Neuron (in vitro differentiated cells): ENCODE measurements around the gene MYT1.

Experiments used
- H2AFZ ChIP-seq: one replicate; pipeline ENCODE4 v1.6.1; 2013; ENCODE audit warnings: low read depth, mild to moderate bottlenecking, inconsistent platforms, low read length, moderate library complexity
- H3K27me3 ChIP-seq: one replicate; pipeline ENCODE4 v1.6.1; 2013; ENCODE audit warnings: low read length; ENCODE audit not compliant: insufficient read depth
- H3K36me3 ChIP-seq: one replicate; pipeline ENCODE4 v1.6.1; 2013; ENCODE audit warnings: low read length; ENCODE audit not compliant: insufficient read depth
- H3K4me1 ChIP-seq: one replicate; pipeline ENCODE4 v1.6.1; 2013; ENCODE audit warnings: low read length; ENCODE audit not compliant: insufficient read depth
- H3K4me3 ChIP-seq: 2 replicates; pipeline ENCODE4 v1.5.1; 2013; ENCODE audit warnings: mild to moderate bottlenecking, low read length, moderate library complexity
- H3K9me3 ChIP-seq: one replicate; pipeline ENCODE4 v1.6.1; 2013; ENCODE audit warnings: low read length

The MYT1 gene

GRCh38 chr20:64256282-64256935 is 92.2 kb downstream of the MYT1 start:
- Histone ChIP-seq H3K27me3 (no peaks in the 10 kb centered on the region), H3K4me3 (peak overlapping the region; percentile 64), H3K36me3 (peaks cover 8% of the 10 kb centered on the region), H3K9me3 (no peaks in the 10 kb centered on the region), H3K4me1 (peaks cover 10% of the 10 kb centered on the region), H2AFZ (peak overlapping the region; percentile 86)

- no peak overlapping the region for H2AFZ ChIP-seq
- H3K36me3 ChIP-seq: peaks cover 8% of the 10 kb centered on the region
- peaks cover 10% of the 10 kb centered on the region for H3K4me1 ChIP-seq
- H3K27me3 ChIP-seq: no peaks in the 10 kb centered on the region
- no peaks in the 10 kb centered on the region for H3K9me3 ChIP-seq
- H3K4me3 ChIP-seq: peak overlapping the region; percentile 64
Observed at GRCh38 chr20:64257107-64257757, 93.0 kb downstream of the MYT1 start.

- H3K4me1 ChIP-seq: peaks cover 10% of the 10 kb centered on the region
- no peak overlapping the region for H3K4me3 ChIP-seq
- H3K36me3 ChIP-seq: peaks cover 8% of the 10 kb centered on the region
- H2AFZ ChIP-seq: no peak overlapping the region
- no peaks in the 10 kb centered on the region for H3K9me3 ChIP-seq
- no peaks in the 10 kb centered on the region for H3K27me3 ChIP-seq
Observed at GRCh38 chr20:64258071-64258823, 94.0 kb downstream of the MYT1 start.

- H3K27me3 ChIP-seq: no peaks in the 10 kb centered on the region
- no peak overlapping the region for H2AFZ ChIP-seq
- no peak overlapping the region for H3K4me3 ChIP-seq
- H3K9me3 ChIP-seq: no peaks in the 10 kb centered on the region
- H3K36me3 ChIP-seq: peaks cover 8% of the 10 kb centered on the region
- peaks cover 10% of the 10 kb centered on the region for H3K4me1 ChIP-seq
Observed at GRCh38 chr20:64260239-64260638, 96.0 kb downstream of the MYT1 start.

GRCh38 chr20:64261138-64261537 is 96.9 kb downstream of the MYT1 start:
- Histone ChIP-seq H3K4me3 (no peak overlapping the region), H3K36me3 (peaks cover 11% of the 10 kb centered on the region), H3K9me3 (no peaks in the 10 kb centered on the region), H2AFZ (no peak overlapping the region), H3K27me3 (no peaks in the 10 kb centered on the region), H3K4me1 (peaks cover 10% of the 10 kb centered on the region)

GRCh38 chr20:64264091-64264490 is 99.8 kb downstream of the MYT1 start:
- no peaks in the 10 kb centered on the region for H3K4me1 ChIP-seq
- H3K4me3 ChIP-seq: no peak overlapping the region
- H3K27me3 ChIP-seq: no peaks in the 10 kb centered on the region
- H3K36me3 ChIP-seq: peaks cover 24% of the 10 kb centered on the region
- no peak overlapping the region for H2AFZ ChIP-seq
- H3K9me3 ChIP-seq: no peaks in the 10 kb centered on the region

- H3K4me3 ChIP-seq: no peak overlapping the region
- H3K9me3 ChIP-seq: peaks cover 7% of the 10 kb centered on the region
- H2AFZ ChIP-seq: no peak overlapping the region
- no peaks in the 10 kb centered on the region for H3K27me3 ChIP-seq
- peaks cover 22% of the 10 kb centered on the region for H3K36me3 ChIP-seq
- H3K4me1 ChIP-seq: no peaks in the 10 kb centered on the region
Observed at GRCh38 chr20:64265201-64265600, 100.9 kb downstream of the MYT1 start.

- Histone ChIP-seq H3K9me3 (peaks cover 9% of the 10 kb centered on the region), H3K4me1 (no peaks in the 10 kb centered on the region), H3K4me3 (no peak overlapping the region), H3K27me3 (no peaks in the 10 kb centered on the region), H2AFZ (no peak overlapping the region), H3K36me3 (peaks cover 16% of the 10 kb centered on the region)
Observed at GRCh38 chr20:64266988-64267387, 102.7 kb downstream of the MYT1 start.

GRCh38 chr20:64268174-64268573 is 103.9 kb downstream of the MYT1 start:
- Histone ChIP-seq H2AFZ (no peak overlapping the region), H3K27me3 (no peaks in the 10 kb centered on the region), H3K4me1 (no peaks in the 10 kb centered on the region), H3K9me3 (peaks cover 9% of the 10 kb centered on the region), H3K36me3 (peaks cover 19% of the 10 kb centered on the region), H3K4me3 (no peak overlapping the region)

GRCh38 chr20:64269604-64270411 is 105.6 kb downstream of the MYT1 start:
- Histone ChIP-seq H3K4me1 (no peaks in the 10 kb centered on the region), H3K27me3 (no peaks in the 10 kb centered on the region), H2AFZ (no peak overlapping the region), H3K36me3 (peaks cover 30% of the 10 kb centered on the region), H3K9me3 (peaks cover 9% of the 10 kb centered on the region), H3K4me3 (no peak overlapping the region)

GRCh38 chr20:64271636-64272035 is 107.4 kb downstream of the MYT1 start:
- peaks cover 28% of the 10 kb centered on the region for H3K36me3 ChIP-seq
- H3K9me3 ChIP-seq: peaks cover 9% of the 10 kb centered on the region
- no peak overlapping the region for H3K4me3 ChIP-seq
- no peak overlapping the region for H2AFZ ChIP-seq
- no peaks in the 10 kb centered on the region for H3K4me1 ChIP-seq
- no peaks in the 10 kb centered on the region for H3K27me3 ChIP-seq

- Histone ChIP-seq H2AFZ (no peak overlapping the region), H3K4me3 (no peak overlapping the region), H3K4me1 (no peaks in the 10 kb centered on the region), H3K27me3 (no peaks in the 10 kb centered on the region), H3K9me3 (peaks cover 9% of the 10 kb centered on the region), H3K36me3 (peaks cover 26% of the 10 kb centered on the region)
Observed at GRCh38 chr20:64273109-64273508, 108.9 kb downstream of the MYT1 start.

- no peaks in the 10 kb centered on the region for H3K9me3 ChIP-seq
- H3K4me1 ChIP-seq: no peaks in the 10 kb centered on the region
- no peak overlapping the region for H3K4me3 ChIP-seq
- no peak overlapping the region for H2AFZ ChIP-seq
- no peaks in the 10 kb centered on the region for H3K27me3 ChIP-seq
- H3K36me3 ChIP-seq: peaks cover 19% of the 10 kb centered on the region
Observed at GRCh38 chr20:64276817-64277216, 112.6 kb downstream of the MYT1 start.
